Bronchial epithelial cell (primary cell): ENCODE results near the gene MED29. TPM values are rescaled to one million over a fixed set of nuclear protein-coding genes. Genes with fewer than 3 reads are reported as not detected.

Source experiments
- DNase-seq: peaks from one replicate; pipeline ENCODE4 v3.0.0-alpha.2; 2010; ENCODE audit warnings: low read depth
- FAIRE-seq: peaks from 2 replicates; lab custom pipeline; 2011; peaks lifted over from hg19 to GRCh38; lab: Jason Lieb, UNC
- H3K27me3 ChIP-seq: 2 replicates; pipeline ENCODE4 v1.5.1; 2011; ENCODE audit warnings: low read length; ENCODE audit not compliant: control insufficient read depth, insufficient read depth
- H3K36me3 ChIP-seq: 2 replicates; pipeline ENCODE4 v1.5.1; 2011; ENCODE audit warnings: low read length; ENCODE audit not compliant: control insufficient read depth, insufficient read depth
- H3K4me3 ChIP-seq: 2 replicates; pipeline ENCODE4 v1.5.1; 2011; ENCODE audit warnings: mild to moderate bottlenecking, low read depth, low read length, control low read depth
- total RNA-seq: library from RNA; depleted of rRNA; stranded (reverse); fragments of >200 nt; gene quantifications from 2 replicates; pipeline ENCODE4 v1.2.1, GENCODE V29; 2014
- TF ChIP-seq, protein P1 (sequence below): IDR thresholded peaks from 2 replicates; pipeline ENCODE4 v1.5.1; 2011; ENCODE audit warnings: mild to moderate bottlenecking, moderate library complexity, low read length, control low read depth, inconsistent platforms; ENCODE audit not compliant: insufficient read depth, severe bottlenecking

The MED29 gene
- total RNA-seq, 1 donor from 2014 or later: 6.8 TPM

DNA sequence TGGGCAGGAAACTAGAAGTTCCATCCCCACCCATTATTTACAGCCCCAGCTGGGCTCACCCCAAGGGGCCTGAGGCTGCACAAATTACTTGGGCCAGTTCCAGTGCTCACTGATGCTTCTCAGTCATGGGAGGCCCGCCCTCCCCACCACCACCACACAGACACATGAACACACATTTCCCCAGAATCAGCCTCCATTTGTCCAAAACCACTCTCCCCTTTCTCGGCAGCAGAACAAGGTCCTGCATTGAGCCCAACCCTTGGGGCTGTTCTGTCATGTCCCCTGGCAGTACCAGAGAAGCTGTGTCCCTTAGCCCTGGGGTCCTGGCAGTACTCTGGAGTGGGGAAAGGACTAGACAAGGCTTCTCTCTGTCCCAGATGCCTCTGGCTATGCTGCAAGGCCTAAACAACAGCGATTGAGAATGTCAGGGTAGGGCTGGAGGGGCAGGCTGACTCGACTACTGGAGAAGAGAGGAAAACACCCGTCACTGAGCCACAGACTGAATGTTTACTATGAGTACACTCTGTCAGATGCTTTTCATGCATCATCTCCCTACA lies 27.2 kb upstream of the MED29 start:
- Histone ChIP-seq H3K27me3 (no peaks in the 10 kb centered on the region), H3K4me3 (no peak overlapping the region), H3K36me3 (peaks cover 8% of the 10 kb centered on the region)
- TF ChIP-seq, protein P1, sequence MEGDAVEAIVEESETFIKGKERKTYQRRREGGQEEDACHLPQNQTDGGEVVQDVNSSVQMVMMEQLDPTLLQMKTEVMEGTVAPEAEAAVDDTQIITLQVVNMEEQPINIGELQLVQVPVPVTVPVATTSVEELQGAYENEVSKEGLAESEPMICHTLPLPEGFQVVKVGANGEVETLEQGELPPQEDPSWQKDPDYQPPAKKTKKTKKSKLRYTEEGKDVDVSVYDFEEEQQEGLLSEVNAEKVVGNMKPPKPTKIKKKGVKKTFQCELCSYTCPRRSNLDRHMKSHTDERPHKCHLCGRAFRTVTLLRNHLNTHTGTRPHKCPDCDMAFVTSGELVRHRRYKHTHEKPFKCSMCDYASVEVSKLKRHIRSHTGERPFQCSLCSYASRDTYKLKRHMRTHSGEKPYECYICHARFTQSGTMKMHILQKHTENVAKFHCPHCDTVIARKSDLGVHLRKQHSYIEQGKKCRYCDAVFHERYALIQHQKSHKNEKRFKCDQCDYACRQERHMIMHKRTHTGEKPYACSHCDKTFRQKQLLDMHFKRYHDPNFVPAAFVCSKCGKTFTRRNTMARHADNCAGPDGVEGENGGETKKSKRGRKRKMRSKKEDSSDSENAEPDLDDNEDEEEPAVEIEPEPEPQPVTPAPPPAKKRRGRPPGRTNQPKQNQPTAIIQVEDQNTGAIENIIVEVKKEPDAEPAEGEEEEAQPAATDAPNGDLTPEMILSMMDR: no peak
- DNase-seq (no peak), FAIRE-seq (no peak)

DNA sequence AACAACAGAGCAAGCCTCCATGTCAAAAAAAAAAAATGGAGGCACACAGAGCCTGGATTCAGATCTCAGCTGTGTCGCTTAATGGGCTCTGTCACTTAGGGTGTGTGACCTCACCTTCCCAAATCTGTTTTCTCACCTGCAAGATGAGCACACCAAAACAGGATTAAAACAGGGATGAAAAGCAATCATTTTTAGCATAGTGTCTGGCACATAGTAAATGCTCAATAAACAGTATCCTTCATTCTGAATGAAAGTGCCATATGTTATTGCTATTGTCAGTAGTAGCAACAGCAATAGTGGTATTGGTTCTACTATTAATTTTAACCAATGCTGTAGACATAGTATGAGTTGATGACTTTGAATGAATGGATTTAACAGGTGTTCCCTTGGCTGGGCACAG lies 25.6 kb upstream of the MED29 start:
- Histone ChIP-seq H3K4me3 (no peak overlapping the region), H3K36me3 (peaks cover 5% of the 10 kb centered on the region), H3K27me3 (no peaks in the 10 kb centered on the region)
- TF ChIP-seq, protein P1: no peak
- FAIRE-seq: no peak
- DNase-seq: no peak

DNA sequence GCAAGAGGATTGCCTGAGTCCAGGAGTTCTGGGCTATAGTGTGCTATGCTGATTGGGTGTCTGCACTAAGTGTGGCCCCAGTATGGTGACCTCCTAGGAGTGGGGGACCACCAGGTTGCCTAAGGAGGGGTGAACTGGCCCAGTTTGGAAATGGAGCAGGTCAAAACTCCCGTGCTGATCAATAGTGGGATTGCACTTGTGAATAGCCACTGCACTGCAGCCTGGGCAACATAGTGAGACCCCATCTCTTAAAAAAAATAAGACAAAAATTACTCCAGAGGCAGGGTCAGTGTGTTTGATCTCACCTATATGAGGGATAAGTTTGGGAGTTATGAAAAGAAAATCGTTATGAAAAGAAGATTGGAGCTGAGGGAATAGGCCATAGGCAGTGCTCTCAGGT lies 22.0 kb upstream of the MED29 start:
- no peak for FAIRE-seq
- TF ChIP-seq, protein P1: no peak
- H3K4me3 ChIP-seq: no peak overlapping the region
- DNase-seq: no peak
- H3K27me3 ChIP-seq: no peaks in the 10 kb centered on the region
- H3K36me3 ChIP-seq: peaks cover 9% of the 10 kb centered on the region

DNA sequence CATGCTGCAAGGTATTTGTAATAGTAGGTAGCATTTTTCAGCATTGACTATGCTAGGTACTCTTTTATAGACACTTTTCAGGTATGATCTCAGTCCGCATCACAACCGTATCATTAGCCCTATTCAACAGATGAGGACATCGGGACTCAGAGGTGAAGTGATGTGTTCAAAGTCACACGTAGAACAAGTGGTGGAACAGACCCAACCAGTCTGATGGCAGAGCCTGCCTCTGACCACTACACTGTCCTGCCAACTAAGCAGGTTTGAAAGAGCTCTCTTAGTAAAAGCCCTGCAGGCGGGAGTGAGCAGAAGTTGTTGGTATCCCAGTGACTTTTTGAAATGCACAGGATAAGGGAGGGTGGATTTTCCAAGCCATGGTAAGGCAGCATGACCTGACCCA lies 20.4 kb upstream of the MED29 start:
- Histone ChIP-seq H3K27me3 (no peaks in the 10 kb centered on the region), H3K36me3 (peaks cover 14% of the 10 kb centered on the region), H3K4me3 (no peak overlapping the region)
- FAIRE-seq: no peak
- TF ChIP-seq, protein P1: no peak
- peak; percentile 53 for DNase-seq

DNA sequence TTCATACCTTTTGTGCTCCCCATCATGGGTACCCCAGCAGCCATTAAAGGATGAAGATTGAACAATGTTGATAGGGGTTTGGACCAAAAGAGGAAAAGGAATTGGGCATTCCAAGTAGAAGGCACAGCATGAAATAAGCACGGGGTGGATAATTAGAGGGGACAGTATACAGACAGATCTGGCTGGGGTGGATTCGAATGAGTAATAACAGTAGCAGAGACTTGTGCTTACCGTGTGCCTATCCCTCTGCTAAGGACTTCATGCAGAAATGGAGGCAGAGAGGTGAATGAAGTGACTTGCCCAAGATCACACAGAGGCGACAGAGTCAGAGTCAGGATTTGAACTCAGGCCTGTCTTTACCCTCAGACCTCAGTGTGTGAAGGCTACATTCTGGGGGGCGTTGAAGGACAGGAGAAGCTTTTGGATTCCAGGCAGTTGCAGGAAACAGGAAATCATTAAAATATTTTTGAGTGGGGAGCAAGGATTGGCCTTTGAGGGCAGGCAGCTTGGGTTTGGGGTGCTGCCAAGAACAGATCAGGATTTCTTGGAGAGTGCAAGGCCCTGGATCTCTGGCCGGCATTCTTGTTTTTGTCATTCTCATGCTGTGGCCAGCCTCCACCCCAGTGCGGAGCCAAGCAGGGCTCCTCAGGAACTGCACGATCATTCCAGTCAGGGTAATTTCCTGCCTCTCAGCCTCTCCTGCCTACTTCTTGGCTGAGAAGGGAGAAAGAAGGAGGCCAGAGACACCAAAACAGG lies 19.0 kb upstream of the MED29 start:
- FAIRE-seq: no peak

More for the DNA sequence above, 19.0 kb upstream of the MED29 start:
- no peak for DNase-seq
- Histone ChIP-seq H3K4me3 (no peak overlapping the region), H3K36me3 (peaks cover 24% of the 10 kb centered on the region), H3K27me3 (no peaks in the 10 kb centered on the region)
- TF ChIP-seq, protein P1: no peak
